ENCODE results near the gene KIDINS220.

KIDINS220 gene

DNA sequence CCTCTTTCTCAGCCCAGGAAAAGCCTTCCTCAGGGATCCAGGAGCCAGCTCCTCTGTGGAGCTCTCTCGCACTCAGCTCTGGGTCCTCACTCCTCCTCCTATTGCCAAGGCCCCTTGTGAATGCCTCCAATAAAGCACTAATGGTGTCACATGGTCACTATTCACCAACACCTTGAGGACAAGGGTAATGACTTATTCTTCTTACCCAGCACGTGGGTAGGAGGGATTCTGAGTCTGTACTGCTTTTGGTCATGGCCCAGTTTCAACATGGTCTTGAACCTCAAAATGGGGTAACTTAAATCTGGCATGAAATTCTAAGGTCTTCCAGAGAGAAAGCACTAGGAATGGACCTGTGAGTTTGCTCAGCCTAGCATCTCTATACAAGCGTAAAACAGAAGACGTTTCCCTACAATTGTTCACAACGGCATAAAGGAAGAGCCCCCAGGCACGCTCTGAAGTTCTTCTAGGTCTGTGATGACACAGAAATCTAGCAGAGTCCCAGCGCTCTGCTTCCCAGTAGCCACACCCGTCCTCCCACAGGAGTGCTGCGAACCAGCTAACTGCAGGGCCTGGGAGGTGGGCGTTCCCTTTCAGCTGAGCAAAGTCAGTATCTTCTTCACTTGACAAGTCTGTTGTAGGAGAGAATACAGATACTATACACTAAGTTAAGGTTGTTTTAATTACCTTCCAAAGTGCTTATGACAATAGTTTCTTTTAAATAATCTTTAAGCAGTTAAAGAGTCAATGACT lies 14.6 kb upstream of the KIDINS220 start:
- peak in 3 of 51 donors; percentile 6 to 34 (median 27) for DNase-seq

DNA sequence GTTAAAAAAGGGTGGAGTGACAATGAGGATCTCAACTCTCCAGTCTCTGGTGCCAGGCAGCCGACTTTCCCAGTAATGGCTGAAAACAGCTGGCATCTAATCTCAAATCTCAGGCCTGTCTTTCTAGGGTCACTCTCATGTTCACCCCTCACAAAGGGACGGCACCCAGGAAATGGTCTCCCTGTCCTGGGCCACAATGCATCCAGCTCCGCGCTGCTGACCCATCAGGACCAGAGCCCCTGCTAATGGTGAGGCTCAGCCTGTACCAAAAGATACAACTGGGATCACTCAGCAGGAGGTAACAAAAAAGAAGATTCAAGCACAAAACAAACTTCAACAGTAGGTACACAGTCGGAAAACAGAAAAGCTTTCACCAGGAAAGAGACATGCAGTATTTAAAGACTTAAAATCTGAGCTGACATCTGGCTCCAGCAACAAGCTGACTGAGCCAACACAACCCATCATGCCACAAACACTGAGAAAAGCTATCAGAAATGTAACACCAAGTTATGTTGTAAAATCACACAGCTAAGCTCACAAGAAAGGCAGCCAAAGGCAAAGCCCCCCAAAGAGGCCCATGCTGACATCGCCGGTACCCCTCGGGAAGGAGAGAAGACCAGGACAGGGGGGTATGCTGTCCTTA lies 13.6 kb upstream of the KIDINS220 start:
- DNase-seq, result no peak

DNA sequence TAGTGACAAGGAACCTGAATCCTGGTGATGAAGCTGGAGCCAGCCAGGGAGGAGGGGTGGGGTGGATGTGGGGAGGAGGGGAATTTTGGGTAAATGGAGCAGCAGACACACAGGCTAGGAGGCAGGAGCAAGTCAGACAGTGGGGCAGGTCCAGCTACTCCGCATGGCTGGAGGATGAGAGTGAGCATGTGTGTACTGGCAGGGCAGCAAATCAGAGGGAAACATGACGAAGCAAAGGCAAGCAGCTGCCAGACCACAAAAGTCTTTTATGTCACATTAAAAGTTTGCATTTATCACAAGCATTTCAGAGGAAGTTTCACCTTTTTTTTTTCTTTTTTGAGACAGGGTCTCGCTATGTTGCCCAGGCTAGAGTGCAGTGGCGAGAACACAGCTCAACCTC lies 11.9 kb upstream of the KIDINS220 start:
- no peak for DNase-seq

DNA sequence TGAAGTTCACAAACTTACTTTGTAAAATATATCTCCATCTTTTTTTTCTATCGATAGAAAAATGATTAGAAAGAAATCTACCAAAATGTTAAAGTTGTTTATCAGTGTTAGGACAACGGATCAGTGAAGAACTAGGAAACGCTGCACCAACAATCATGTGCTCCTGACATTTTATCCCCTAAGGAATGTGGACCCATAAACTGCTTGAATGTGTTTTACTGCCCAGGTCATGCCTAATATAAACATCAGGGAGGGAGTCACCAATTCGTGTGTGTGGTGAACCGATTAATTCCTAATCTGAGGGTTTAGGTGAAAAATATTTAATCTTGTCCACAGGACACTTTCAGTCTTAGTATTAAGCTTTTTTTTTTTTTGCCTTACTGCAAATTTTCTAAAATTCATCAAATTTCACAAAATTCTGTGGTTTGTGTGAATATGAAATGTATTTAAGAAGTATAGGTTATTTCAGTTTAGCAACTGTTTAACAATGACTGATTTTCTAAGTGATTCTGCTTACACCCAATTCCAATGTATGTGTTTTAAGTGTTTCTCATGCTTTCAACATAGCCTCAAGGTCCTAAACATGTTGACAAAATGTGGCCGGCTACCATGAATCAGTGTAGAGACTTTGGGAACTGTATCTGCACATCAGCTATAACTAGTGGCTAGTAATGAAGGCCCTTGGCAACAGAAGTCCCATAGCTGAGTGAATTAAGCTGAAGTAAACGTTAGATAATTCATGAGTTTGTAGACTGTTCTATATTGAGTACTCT lies 11.1 kb upstream of the KIDINS220 start:
- DNase-seq, result no peak

DNA sequence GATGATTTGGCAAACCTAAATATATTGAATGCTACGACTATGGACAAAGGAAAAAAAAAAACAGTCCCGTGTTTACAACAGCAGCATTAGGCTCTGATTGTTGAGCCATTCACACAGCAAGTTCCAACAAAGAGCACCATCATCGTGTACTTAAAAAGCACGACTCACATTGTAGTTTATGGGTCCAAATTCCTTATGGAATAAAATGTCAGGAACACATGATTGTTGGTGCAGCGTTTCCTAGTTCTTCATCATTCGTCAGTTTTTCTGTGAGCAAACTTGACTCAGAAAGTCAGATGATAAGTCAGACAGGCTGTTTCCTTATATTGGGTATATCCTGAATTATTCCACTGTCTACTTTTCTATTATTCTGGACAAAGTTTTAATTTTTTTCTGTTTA lies 10.0 kb upstream of the KIDINS220 start:
- no peak for DNase-seq

DNA sequence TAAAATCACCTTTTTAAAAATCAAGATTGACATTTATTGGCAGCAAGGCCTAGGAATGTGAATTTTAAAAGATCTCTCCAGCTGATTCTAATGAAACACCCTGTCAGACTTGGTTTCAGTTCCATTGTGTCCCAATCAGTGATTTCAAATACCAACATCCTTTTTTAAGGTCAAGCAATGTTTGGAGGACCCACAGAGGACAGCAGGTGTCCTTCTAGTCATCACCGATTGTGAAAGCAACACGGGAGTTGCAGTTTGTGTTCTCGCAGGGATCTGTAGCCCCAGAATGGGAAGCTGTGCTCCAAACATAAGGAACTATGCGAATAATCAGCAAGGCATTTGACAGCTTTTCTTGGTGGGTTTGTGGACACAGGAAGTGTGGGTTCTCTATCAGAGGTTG lies 4.5 kb upstream of the KIDINS220 start:
- DNase-seq, result no peak

DNA sequence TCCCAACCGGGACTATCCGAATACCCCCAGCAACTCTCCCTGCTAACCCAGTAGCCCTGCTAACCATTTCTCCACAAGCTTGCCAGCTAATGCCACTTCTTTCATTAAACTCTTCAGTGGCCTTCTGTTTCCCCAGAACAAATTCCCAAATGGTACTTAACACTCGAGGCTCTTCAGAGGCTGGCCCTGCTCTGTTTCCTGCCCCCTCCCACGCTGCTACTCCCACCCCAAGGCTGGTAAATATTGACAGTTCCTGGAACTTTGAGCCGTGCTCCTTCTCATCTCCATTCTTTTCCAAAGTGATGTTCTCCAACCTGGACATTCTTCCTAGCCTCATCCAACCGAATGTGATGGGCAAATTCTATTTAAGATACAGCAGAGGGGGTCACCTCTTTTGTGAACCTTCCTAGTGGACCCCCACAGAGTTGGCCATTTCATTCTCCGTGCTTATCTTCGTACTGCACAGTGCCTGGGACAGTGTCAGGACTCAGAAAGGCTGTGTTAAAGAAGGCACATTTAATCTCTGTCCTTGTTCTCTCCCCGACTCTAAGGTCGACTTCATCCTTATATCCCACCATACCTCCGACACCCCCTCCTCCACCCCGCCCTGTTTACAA lies 3.2 kb upstream of the KIDINS220 start:
- no peak for DNase-seq

DNA sequence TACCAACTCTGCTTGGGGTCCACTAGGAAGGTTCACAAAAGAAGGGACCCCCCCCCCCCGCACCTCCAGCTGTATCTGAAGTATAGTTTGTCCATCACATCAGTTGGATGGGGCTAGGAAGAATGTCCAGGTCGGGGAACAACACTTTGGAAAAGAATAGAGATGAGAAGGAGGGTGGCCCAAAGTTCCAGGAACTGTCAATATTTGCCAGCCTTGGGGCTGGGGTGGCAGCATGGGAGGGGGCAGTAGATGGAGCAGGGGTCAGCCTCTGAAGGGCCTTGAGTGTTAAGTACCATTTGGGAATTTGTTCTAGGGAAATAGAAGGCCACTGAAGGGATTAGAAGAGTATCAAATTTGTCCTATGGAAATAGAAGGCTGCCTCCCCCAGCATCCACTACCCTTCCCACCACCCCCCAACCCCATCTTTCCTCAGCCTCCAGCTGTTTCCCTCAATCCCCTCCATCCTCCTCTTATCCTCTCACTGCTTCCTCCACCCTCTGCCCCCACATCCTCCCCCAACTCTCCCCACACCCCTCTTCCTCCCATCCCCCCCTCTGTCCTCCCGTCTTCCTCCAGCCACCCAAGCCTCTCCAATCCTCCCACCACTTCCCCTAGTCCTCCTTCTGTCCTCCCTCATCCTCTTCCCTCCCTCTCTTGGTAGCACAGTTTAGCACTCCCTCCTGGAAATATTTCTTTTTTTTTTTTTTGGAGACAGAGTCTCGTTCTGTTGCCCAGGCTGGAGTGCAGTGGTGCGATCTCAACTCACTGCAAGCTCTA lies 2.0 kb upstream of the KIDINS220 start:
- DNase-seq, result no peak

DNA sequence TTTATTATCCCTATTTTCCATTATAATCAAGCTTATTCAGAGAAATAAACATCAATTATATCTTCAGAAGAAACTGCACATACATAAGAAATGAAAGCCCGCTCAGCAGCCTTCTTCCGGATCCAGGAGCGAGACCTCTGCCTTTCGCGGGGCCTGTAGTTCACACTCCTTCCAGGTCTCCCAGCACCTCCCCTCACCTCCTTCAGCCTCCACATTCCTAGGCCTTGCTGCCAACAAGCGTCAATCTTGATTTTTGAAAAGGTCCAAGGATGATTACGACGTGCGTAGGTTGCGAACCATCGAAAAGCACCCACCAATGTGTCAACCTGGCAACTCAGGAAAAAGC lies 355 bp upstream of the KIDINS220 start:
- no peak for DNase-seq

DNA sequence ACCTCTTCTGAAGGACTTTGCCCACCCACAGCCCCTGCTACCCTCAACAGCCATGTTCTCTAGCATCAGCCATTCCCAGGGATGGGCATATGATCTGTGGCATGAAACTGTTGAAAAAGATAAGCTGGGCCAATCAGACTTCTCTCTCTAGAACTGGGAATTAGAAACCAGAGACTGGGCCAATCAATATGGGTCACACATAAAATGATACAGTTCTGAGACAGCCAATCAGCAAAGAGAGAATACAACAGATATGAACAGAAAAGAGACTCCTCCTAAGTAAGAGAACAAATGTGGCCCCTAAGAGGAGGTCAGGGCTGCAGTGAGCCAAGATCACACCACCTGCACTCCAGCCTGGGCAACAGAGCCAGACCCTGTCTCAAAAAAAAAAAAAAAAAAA lies 2.1 kb downstream of the KIDINS220 start:
- DNase-seq, result no peak

DNA sequence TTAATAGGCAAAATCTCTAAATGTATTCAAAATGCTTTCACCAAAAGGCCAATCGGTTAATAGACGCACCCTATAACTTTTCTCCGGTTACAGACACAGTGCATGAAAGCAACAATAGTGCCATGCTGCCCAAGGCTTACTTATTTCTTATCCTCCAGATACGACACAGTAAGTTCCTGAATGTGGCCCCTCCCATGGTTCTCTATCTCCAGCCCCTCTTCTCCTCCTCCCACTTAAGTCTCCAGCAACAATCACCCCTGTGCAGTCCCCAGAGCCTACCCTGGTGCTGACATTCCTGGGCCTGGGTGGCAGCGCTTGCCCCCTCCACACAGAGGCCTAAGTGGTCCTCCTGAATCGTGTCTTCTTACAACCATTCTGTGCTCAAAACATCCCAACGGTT lies 3.6 kb downstream of the KIDINS220 start:
- no peak for DNase-seq

DNA sequence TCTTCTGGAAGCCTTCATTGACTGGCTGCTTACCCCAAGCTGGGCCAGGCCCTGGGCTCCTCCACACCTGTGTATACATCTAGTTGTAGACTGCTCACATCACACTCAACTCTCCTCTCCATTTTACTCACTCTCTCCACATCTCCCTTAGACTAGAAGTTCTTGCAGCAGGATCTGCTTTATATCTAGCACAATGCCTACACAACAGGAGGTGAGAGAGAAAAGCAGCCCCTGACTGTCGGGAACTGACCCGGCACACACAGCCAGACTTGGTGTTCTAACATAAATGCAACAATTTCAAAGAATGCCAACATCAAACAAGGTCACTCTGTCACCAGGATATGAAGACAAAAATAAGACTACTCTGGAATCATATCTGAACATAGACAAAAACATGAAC lies 5.9 kb downstream of the KIDINS220 start:
- DNase-seq, result no peak

DNA sequence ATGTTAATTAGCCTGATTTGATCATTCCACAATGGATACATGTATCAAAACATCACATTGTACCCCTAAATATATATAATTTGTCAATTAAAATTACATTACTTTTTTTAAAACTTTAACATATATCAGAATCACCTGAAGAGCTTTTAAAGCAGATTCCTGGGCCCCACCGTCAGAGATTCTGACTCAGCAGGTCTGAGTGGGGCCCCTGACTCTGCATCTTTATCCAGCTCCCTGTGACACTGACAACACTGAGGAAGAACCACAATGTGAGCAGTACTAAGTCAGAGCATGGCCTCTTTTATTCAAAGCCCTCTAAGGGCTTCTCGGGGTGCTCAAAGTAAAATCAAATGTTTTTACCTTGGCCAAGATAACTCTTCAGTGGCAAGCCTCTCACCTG lies 9.7 kb downstream of the KIDINS220 start:
- DNase-seq, result no peak

DNA sequence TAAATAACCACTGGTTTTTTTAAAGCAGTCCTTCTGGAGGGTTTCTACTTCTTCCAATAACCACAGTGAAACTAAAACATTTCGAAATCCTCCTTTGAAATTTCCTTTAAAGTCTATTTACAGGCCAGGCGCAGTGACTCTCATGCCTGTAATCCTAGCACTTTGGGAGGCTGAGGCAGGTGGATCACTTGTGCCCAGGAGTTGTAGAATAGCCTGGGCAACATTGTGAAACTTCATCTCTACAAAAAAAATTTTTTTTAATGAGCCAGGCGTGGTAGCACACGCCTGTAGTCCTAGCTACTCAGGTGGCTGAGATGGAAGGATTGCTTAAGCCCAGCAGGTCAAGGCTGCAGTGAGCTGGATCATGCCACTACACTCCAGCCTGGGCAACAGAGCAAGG lies 15.2 kb downstream of the KIDINS220 start:
- DNase-seq, result no peak

DNA sequence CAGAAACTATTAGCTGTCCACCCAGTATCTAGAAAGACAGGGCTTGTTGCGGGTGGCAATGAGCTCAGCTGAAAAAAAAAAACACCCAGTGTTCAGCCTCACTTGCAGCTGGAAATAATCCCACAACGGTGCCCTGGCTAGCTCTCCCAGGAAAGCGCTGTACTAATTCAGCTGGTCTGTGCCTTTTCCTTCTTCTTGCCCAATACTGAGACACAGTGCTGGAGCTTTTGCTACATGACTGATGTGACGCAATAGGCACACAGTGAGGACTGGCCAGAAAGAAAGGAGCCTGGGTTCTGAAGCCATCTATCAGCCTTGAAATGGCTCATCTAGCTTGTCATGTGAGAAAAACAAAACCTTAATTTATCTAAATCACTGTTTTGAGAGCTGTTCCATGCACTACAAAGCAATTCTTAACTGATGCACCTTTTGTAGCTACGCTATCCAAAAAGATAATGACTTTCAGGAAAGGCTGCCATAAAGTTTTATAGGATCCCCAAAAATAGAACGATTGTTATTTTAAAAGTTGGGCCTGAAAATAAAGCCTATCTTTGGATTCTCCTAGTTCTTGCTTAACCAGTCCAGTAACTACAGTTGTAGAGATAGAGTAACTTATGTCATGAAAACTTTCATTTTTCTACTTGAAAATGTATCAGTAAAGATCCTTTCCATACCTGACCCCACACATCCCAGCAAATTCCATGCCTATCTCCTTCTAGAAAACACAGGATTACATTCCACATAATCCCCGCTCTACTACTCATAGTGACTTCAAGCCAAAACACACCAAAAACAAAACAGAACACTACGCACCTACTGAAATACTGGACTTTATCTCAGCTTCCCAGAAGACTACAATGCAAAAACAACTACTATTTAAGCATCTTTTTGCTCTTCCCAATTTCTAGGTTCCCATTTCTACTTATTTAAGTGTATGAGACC lies 15.9 kb downstream of the KIDINS220 start:
- DNase-seq, result peak in 31 of 51 donors; percentile 2 to 69 (median 29)

DNA sequence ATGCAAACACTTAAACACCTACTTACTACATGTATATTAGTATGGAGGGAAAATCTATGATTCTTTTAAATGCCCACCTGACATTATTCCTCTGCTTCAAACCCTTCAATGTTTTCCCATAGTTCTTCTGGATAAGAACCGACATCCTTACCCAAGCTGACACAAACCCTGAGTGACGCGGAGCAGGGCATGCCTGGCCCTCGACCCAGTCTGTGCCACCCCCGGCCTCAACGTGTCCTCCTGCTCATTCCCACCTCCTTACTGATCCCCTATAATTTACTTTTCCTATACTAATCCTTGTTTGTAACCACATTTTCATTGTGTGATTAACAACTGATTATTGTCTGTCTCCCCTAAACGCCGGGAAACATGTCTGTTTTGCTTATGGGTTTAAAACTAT lies 17.5 kb downstream of the KIDINS220 start:
- DNase-seq, result no peak

DNA sequence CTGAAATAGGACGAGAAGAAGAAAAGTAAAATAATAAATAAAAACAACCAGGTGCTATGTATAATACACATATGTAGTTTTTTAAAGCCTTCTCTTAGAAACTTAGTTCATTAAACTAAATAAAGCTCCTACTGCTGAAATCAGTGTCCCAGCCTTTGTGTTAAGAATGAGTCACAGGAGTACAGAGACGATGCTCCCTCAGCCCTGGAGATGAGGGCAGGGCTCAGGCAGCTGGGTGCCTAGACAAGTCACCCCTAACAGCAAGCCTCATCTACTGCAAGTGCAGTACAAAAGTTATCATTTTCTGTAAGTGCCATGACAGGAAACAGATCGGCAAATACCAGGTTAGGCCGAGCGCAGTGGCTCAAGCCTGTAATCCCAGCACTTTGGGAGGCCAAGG lies 18.2 kb downstream of the KIDINS220 start:
- DNase-seq, result no peak

DNA sequence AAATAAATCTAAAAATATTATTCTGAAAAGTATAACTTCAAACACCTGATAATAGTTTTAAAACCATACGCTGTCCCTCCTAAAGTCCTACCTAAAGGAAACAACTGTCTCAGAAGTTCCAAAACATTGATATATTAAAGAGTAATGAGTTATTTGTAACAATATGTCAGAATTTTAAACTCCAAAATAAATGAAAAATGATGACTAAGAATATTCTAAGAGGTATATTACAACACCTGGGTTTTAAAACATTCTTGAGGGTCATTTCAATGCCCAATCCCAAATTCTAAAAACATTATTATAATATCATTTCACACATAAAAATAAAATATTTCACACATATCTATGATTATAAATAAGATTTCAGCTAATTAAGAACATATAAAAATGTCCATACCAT lies 20.2 kb downstream of the KIDINS220 start:
- no peak for DNase-seq

DNA sequence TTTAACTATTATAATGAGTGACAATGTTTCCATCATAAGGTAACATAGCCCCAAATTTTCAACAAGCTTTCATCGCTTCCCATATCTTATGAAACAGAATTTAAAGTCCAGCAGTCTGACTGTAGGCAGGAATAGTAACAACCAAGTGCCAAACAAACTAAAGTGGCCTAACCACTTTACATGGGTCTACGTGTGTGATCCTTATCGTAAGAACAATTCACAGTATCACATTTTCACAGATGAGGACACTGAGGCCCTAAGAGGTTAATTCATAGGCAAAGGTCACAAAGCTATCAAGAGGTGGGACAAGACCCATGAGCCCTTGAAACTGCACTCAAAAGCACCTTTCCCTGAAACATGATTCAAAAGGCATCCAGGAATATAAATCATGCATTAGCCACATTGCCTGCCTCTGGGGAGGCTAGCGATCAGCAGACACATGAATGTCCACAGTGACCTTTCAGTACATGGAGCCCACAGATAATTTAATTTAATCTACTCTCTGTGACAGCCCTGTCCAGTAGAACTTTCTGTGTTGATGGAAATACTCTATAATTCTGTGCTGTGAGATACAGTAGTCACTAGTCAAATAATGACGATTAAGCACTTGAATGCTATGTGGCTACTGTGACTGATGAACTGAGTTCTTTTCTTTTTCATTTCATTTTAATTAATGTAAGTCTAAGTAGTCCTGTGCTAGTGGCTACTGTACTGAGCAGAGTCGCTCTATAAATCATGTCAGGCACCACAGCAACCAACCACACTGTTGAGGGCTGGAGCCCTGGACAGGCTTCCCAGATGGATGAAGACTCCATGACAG lies 30.3 kb downstream of the KIDINS220 start:
- no peak for DNase-seq
